Prostate gland (tissue), 2 donors: ENCODE measurements around the gene UQCC3. TPM values are rescaled to one million over a fixed set of nuclear protein-coding genes. Genes with fewer than 3 reads are reported as not detected.

Source experiments
- DNase-seq: peaks from one replicate; pipeline ENCODE4 v3.0.0-alpha.2; 2019; ENCODE audit warnings: low spot score
- H3K27ac ChIP-seq, 2 donors: fragments of 200-600 bp; sonication (generic); 2 replicates each; pipeline ENCODE4 v1.5.1; 2017 to 2019
- H3K27me3 ChIP-seq: fragments of 200-600 bp; sonication (generic); replicated peaks from 2 replicates; pipeline ENCODE4 v1.5.1; 2019; ENCODE audit not compliant: insufficient read depth
- H3K36me3 ChIP-seq, 2 donors: fragments of 200-600 bp; sonication (generic); 1 replicate in 1 of 2; 2 replicates in 1 of 2; pipeline versions ENCODE4 v1.5.1 to v1.8.1; 2017 to 2019
- H3K4me1 ChIP-seq: fragments of 200-600 bp; sonication (generic); replicated peaks from 2 replicates; pipeline ENCODE4 v1.5.1; 2019
- H3K4me3 ChIP-seq, 2 donors: fragments of 200-600 bp; sonication (generic); 2 replicates each; pipeline ENCODE4 v1.5.1; 2017 to 2019
- H3K9me3 ChIP-seq: fragments of 200-600 bp; sonication (generic); 2 replicates; pipeline ENCODE4 v1.5.1; 2017
- POLR2A ChIP-seq: fragments of 450-650 bp; IDR thresholded peaks from one replicate; pipeline ENCODE4 v1.6.1; 2016; ENCODE audit warnings: antibody characterized with exemption, mild to moderate bottlenecking
- POLR2AphosphoS5 ChIP-seq: sonication (generic); formaldehyde crosslinking; IDR thresholded peaks from one replicate; pipeline ENCODE4 v1.6.1; 2017; ENCODE audit warnings: antibody characterized with exemption
- WGBS: methylation state at CpG from one replicate; pipeline ENCODE4 v1.1.5; 2018; 5-methylcytosine and 5-hydroxymethylcytosine counted together
- intact Hi-C: fragments of 100-400 bp; cut with DNase I; formaldehyde crosslinking; loops from one replicate; pipeline ENCODE4 v1.14.2; 2022
- small RNA-seq, 2 donors: library from RNA; depleted of rRNA; stranded (forward); fragments of <200 nt; gene quantifications; one replicate each; pipeline ENCODE3, GENCODE V24; 2016
- total RNA-seq, 2 donors: library from RNA; depleted of rRNA; stranded (reverse); fragments of >200 nt; gene quantifications; one replicate each; pipeline ENCODE4 v1.1.0, GENCODE V29; 2016
- TF ChIP-seq, protein P1 (sequence below), 4 experiments: fragments of 200-600 bp in 2 of 4; fragments of 450-650 bp in 2 of 4; sonication (generic) in 2 of 4; IDR thresholded peaks; 1 replicate in 3 of 4; 2 replicates in 1 of 4; pipeline ENCODE4 v1.5.1; 2016 to 2019; ENCODE audit warnings: antibody characterized with exemption in 4 of 4, mild to moderate bottlenecking in 2 of 4, moderate library complexity in 2 of 4

Gene UQCC3
- total RNA-seq, 2 donors from 2014 or later, result 10.3 to 18.3 TPM

- TF ChIP-seq POLR2AphosphoS5, result peak; percentile 50
- no peak for TF ChIP-seq POLR2A
- WGBS, result 46% methylated on average over 11 of the region's 11 CpGs
- peaks cover 15 to 26% of the 10 kb centered on the region in 2 donors for H3K36me3 ChIP-seq
- H3K4me3 ChIP-seq, result no peak overlapping the region
- peaks cover 8% of the 10 kb centered on the region for H3K4me1 ChIP-seq
- intact Hi-C loops, result no loop called here
- peak; percentile 58 for DNase-seq
- peak overlapping the region; percentile 41 to 69 for H3K27ac ChIP-seq
- H3K27me3 ChIP-seq, result no peaks in the 10 kb centered on the region
- no peaks in the 10 kb centered on the region for H3K9me3 ChIP-seq
Measured at GRCh38 chr11:62716816-62717215, 45.3 kb downstream of the UQCC3 start.

DNA sequence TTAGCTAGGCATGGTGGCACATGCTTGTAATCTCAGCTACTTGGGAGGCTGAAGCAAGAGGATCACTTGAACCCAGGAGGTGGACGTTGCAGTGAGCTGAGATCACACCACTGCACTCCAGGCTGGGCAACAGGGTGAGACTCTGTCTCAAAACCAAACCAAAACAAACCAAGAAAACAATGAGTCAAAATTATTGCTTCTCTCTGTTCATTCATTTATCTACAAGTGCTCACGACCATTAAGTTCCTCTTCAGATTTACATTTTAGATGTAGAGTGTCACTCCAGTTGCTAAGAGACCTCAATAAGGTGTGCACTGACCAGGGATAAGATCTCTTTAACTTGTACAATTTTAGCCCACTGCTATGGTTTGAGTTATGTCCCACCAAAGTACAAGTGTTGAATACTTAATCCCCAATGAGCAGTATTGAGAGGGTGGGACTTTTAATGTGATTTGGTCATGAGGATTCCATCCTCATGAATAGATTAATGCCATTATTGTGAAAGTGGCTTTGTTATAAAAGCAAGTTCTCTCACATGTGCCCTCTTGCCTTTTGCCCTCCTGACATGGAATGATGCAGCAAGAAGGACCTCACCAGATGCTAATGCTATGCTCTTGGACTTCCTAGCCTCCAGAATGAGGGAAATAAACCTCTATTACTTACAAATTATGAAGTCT lies 48.0 kb downstream of the UQCC3 start:
- Histone ChIP-seq H3K4me3 (no peak overlapping the region), H3K27me3 (no peaks in the 10 kb centered on the region), H3K27ac (peak overlapping the region in 1 of 2 donors; percentile 69), H3K4me1 (peaks cover 8% of the 10 kb centered on the region), H3K36me3 (peaks cover 7 to 35% of the 10 kb centered on the region in 2 donors), H3K9me3 (no peaks in the 10 kb centered on the region)
- 84% methylated on average over 2 of the region's 2 CpGs for WGBS
- intact Hi-C loops, result no loop called here
- TF ChIP-seq, protein P1, sequence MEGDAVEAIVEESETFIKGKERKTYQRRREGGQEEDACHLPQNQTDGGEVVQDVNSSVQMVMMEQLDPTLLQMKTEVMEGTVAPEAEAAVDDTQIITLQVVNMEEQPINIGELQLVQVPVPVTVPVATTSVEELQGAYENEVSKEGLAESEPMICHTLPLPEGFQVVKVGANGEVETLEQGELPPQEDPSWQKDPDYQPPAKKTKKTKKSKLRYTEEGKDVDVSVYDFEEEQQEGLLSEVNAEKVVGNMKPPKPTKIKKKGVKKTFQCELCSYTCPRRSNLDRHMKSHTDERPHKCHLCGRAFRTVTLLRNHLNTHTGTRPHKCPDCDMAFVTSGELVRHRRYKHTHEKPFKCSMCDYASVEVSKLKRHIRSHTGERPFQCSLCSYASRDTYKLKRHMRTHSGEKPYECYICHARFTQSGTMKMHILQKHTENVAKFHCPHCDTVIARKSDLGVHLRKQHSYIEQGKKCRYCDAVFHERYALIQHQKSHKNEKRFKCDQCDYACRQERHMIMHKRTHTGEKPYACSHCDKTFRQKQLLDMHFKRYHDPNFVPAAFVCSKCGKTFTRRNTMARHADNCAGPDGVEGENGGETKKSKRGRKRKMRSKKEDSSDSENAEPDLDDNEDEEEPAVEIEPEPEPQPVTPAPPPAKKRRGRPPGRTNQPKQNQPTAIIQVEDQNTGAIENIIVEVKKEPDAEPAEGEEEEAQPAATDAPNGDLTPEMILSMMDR (IDR thresholded peaks at IDR 0.05), result no peak
- no peak for TF ChIP-seq POLR2AphosphoS5
- no peak for TF ChIP-seq POLR2A
- no peak for DNase-seq

- no peak for DNase-seq
- Histone ChIP-seq H3K27me3 (no peaks in the 10 kb centered on the region), H3K9me3 (no peaks in the 10 kb centered on the region), H3K4me1 (peaks cover 2% of the 10 kb centered on the region), H3K4me3 (no peak overlapping the region), H3K27ac (no peak overlapping the region), H3K36me3 (peaks cover 0 to 28% of the 10 kb centered on the region in 2 donors)
- intact Hi-C loops, result no loop called here
- WGBS, result 64% methylated on average over 7 of the region's 7 CpGs
- TF ChIP-seq, protein P1 (IDR thresholded peaks at IDR 0.05), result no peak
- TF ChIP-seq POLR2A (no peak), POLR2AphosphoS5 (no peak)
Measured at GRCh38 chr11:62721994-62722393, 50.5 kb downstream of the UQCC3 start.

Small RNA genes lying within 50 kb of the gene (small RNA-seq; reads per million reads assigned to genes)
- 0 reads per million in 2 donors for gene SNORA57

Other genes with a start within 250 kb of the UQCC3 start
- gene AHNAK, start 124.9 kb upstream of the UQCC3 start, total RNA-seq, result 100 to 1,000 TPM; 367 to 434 TPM
- gene EEF1G, start 97.8 kb upstream of the UQCC3 start, total RNA-seq, result 1,000 to 10,000 TPM; 1,254 to 2,389 TPM
- gene TUT1, start 80.2 kb upstream of the UQCC3 start, total RNA-seq, result 10 to 100 TPM; 26.6 to 30.6 TPM
- 100 to 1,000 TPM in 1 of 2 donors, 10 to 100 TPM in 1; 96.5 to 110 TPM for gene MTA2, start 69.8 kb upstream of the UQCC3 start, total RNA-seq
- gene EML3, start 58.9 kb upstream of the UQCC3 start, total RNA-seq, result 10 to 100 TPM; 50.2 to 80.1 TPM
- 10 to 100 TPM in 1 of 2 donors, 1 to 10 TPM in 1; 8.0 to 12.7 TPM for gene ROM1, start 58.4 kb upstream of the UQCC3 start, total RNA-seq
- gene B3GAT3, start 49.7 kb upstream of the UQCC3 start, total RNA-seq, result 10 to 100 TPM; 57.0 to 75.3 TPM
- gene GANAB, start 25.1 kb upstream of the UQCC3 start, total RNA-seq, result 100 to 1,000 TPM; 163 to 199 TPM
- 10 to 100 TPM; 34.0 to 35.3 TPM for gene INTS5, start 18.4 kb upstream of the UQCC3 start, total RNA-seq
- 10 to 100 TPM; 27.8 to 68.0 TPM for gene C11orf98, start 6.5 kb upstream of the UQCC3 start, total RNA-seq
- 10 to 100 TPM in 1 of 2 donors, 1 to 10 TPM in 1; 9.7 to 20.2 TPM for gene CSKMT, start 6.4 kb upstream of the UQCC3 start, total RNA-seq
- 10 to 100 TPM in 1 of 2 donors, 1 to 10 TPM in 1; 7.1 to 10.2 TPM for gene LBHD1, start 594 bp downstream of the UQCC3 start, total RNA-seq
- gene UBXN1, start 7.4 kb downstream of the UQCC3 start, total RNA-seq, result 100 to 1,000 TPM; 136 to 179 TPM
- 1 to 10 TPM; 2.8 to 8.0 TPM for gene LRRN4CL, start 17.9 kb downstream of the UQCC3 start, total RNA-seq
- 100 to 1,000 TPM; 148 to 187 TPM for gene BSCL2, start 35.8 kb downstream of the UQCC3 start, total RNA-seq
- gene GNG3, start 36.0 kb downstream of the UQCC3 start, total RNA-seq, result not detected
- 10 to 100 TPM; 26.6 to 33.5 TPM for gene HNRNPUL2, start 55.8 kb downstream of the UQCC3 start, total RNA-seq
- 10 to 100 TPM; 25.1 to 25.5 TPM for gene TTC9C, start 56.8 kb downstream of the UQCC3 start, total RNA-seq
- gene ZBTB3, start 82.5 kb downstream of the UQCC3 start, total RNA-seq, result 10 to 100 TPM; 14.8 to 19.1 TPM
- gene POLR2G, start 89.9 kb downstream of the UQCC3 start, total RNA-seq, result 10 to 100 TPM; 97.2 to 98.3 TPM
- 10 to 100 TPM; 22.2 to 36.2 TPM for gene TAF6L, start 99.7 kb downstream of the UQCC3 start, total RNA-seq
- gene TMEM179B, start 115.7 kb downstream of the UQCC3 start, total RNA-seq, result 100 to 1,000 TPM; 139 to 200 TPM
- gene TMEM223, start 120.3 kb downstream of the UQCC3 start, total RNA-seq, result 10 to 100 TPM; 35.8 to 73.6 TPM
- 10 to 100 TPM; 75.6 to 98.2 TPM for gene NXF1, start 133.8 kb downstream of the UQCC3 start, total RNA-seq
- 10 to 100 TPM; 34.5 to 57.5 TPM for gene STX5, start 160.4 kb downstream of the UQCC3 start, total RNA-seq
- gene TEX54, start 161.2 kb downstream of the UQCC3 start, total RNA-seq, result not detected
- 10 to 100 TPM; 44.5 to 46.1 TPM for gene WDR74, start 167.9 kb downstream of the UQCC3 start, total RNA-seq
- gene SLC3A2, start 209.2 kb downstream of the UQCC3 start, total RNA-seq, result 100 to 1,000 TPM; 158 to 235 TPM
- 100 to 1,000 TPM in 1 of 2 donors, 10 to 100 TPM in 1; 38.1 to 107 TPM for gene CHRM1, start 249.7 kb downstream of the UQCC3 start, total RNA-seq